Stomach (tissue), 4 donors: ENCODE data around the gene JAG2.

ENCODE experiments used
- CTCF ChIP-seq, 7 experiments: fragments of 450-650 bp in 4 of 7; fragments of 200-600 bp in 3 of 7; sonication (generic) in 3 of 7; IDR thresholded peaks; one replicate each; pipeline ENCODE4 v1.5.1; 2016 to 2019; ENCODE audit warnings: antibody characterized with exemption in 7 of 7, control low read depth in 2 of 7, mild to moderate bottlenecking in 1 of 7
- EP300 ChIP-seq: sonication (generic); formaldehyde crosslinking; IDR thresholded peaks from one replicate; pipeline ENCODE4 v1.6.1; 2017; ENCODE audit warnings: antibody characterized with exemption
- POLR2A ChIP-seq, 4 donors: fragments of 450-650 bp; IDR thresholded peaks; one replicate each; pipeline ENCODE4 v1.6.1; 2016; ENCODE audit warnings: antibody characterized with exemption in 4 of 4, control low read depth in 2 of 4, mild to moderate bottlenecking in 1 of 4, moderate library complexity in 1 of 4
- POLR2AphosphoS5 ChIP-seq, 3 donors: sonication (generic); formaldehyde crosslinking; IDR thresholded peaks; one replicate each; pipeline ENCODE4 v1.6.1; 2016; ENCODE audit warnings: antibody characterized with exemption in 3 of 3

GRCh38 chr14:105156414-105157375 is 11.9 kb downstream of the JAG2 start:
- TF ChIP-seq CTCF (IDR thresholded peaks at IDR 0.05) (no peak), POLR2AphosphoS5 (IDR thresholded peaks at IDR 0.05) (no peak), POLR2A (IDR thresholded peaks at IDR 0.05) (no peak), EP300 (no peak)
